WERI-Rb-1 (cell line): Measurements from ENCODE around the gene TOB2.

Experiments used
- DNase-seq: peaks from one replicate; pipeline ENCODE4 v3.0.0-alpha.2; 2020
- H3K27ac ChIP-seq: fragments of 250-450 bp; sonication (Bioruptor Pico); 2 replicates; pipeline ENCODE4 v1.5.1; 2020; ENCODE audit warnings: mild to moderate bottlenecking, moderate library complexity
- H3K27me3 ChIP-seq: fragments of 250-450 bp; sonication (Bioruptor Pico); 2 replicates; pipeline ENCODE4 v1.5.1; 2021; ENCODE audit warnings: mild to moderate bottlenecking, low read depth, moderate library complexity; ENCODE audit not compliant: insufficient read depth, severe bottlenecking
- H3K36me3 ChIP-seq: fragments of 250-450 bp; sonication (Bioruptor Pico); 2 replicates; pipeline ENCODE4 v1.5.1; 2020; ENCODE audit warnings: mild to moderate bottlenecking, moderate library complexity
- H3K4me3 ChIP-seq: 2 replicates; pipeline ENCODE4 v1.5.1; 2011; ENCODE audit warnings: low read depth, mild to moderate bottlenecking, control low read depth, low read length
- H3K9me3 ChIP-seq: fragments of 250-450 bp; sonication (Bioruptor Pico); 2 replicates; pipeline ENCODE4 v1.5.1; 2021; ENCODE audit warnings: mild to moderate bottlenecking, moderate library complexity; ENCODE audit not compliant: severe bottlenecking
- TF ChIP-seq, protein P1 (sequence below): IDR thresholded peaks from 2 replicates; pipeline ENCODE4 v1.5.1; 2011; ENCODE audit warnings: low read depth, mild to moderate bottlenecking, control low read depth, inconsistent platforms, low read length

TOB2 gene

DNA sequence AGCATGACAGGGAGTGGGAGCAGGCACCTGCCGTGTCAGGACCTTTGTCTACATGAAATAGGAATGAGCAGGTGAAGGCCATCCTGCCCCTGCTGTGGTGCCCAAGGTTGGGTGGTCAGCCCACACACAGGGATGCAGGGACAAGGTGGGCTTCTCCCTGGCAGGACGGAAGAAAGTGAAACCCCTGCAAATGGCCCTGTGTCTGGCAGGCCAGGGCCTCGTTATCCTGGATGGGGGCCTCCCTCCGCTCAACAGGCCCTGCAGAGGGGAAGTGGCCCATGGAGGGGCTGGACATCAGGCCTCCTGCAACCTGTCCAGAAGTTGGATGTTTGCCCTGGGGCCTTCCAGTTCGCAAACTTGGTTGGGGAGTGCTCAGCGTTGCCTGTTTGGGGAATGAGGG, 14.9 kb downstream of the TOB2 start:
- H3K9me3 ChIP-seq, result no peaks in the 10 kb centered on the region
- no peak for DNase-seq
- TF ChIP-seq, protein P1, sequence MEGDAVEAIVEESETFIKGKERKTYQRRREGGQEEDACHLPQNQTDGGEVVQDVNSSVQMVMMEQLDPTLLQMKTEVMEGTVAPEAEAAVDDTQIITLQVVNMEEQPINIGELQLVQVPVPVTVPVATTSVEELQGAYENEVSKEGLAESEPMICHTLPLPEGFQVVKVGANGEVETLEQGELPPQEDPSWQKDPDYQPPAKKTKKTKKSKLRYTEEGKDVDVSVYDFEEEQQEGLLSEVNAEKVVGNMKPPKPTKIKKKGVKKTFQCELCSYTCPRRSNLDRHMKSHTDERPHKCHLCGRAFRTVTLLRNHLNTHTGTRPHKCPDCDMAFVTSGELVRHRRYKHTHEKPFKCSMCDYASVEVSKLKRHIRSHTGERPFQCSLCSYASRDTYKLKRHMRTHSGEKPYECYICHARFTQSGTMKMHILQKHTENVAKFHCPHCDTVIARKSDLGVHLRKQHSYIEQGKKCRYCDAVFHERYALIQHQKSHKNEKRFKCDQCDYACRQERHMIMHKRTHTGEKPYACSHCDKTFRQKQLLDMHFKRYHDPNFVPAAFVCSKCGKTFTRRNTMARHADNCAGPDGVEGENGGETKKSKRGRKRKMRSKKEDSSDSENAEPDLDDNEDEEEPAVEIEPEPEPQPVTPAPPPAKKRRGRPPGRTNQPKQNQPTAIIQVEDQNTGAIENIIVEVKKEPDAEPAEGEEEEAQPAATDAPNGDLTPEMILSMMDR, result no peak
- H3K27me3 ChIP-seq, result no peaks in the 10 kb centered on the region
- peaks cover 31% of the 10 kb centered on the region for H3K36me3 ChIP-seq
- no peak overlapping the region for H3K27ac ChIP-seq
- H3K4me3 ChIP-seq, result no peak overlapping the region

GRCh38 chr22:41429951-41430332, 16.7 kb downstream of the TOB2 start:
- TF ChIP-seq, protein P1, result no peak
- Histone ChIP-seq H3K27me3 (no peaks in the 10 kb centered on the region), H3K9me3 (no peaks in the 10 kb centered on the region), H3K27ac (no peak overlapping the region), H3K36me3 (peaks cover 14% of the 10 kb centered on the region), H3K4me3 (no peak overlapping the region)
- DNase-seq, result no peak

- Histone ChIP-seq H3K9me3 (no peaks in the 10 kb centered on the region), H3K4me3 (no peak overlapping the region), H3K36me3 (peaks cover 11% of the 10 kb centered on the region), H3K27ac (no peak overlapping the region), H3K27me3 (no peaks in the 10 kb centered on the region)
- DNase-seq, result no peak
- TF ChIP-seq, protein P1, result no peak
These were observed 17.2 kb downstream of the TOB2 start for GRCh38 chr22:41429232-41429950.

DNA sequence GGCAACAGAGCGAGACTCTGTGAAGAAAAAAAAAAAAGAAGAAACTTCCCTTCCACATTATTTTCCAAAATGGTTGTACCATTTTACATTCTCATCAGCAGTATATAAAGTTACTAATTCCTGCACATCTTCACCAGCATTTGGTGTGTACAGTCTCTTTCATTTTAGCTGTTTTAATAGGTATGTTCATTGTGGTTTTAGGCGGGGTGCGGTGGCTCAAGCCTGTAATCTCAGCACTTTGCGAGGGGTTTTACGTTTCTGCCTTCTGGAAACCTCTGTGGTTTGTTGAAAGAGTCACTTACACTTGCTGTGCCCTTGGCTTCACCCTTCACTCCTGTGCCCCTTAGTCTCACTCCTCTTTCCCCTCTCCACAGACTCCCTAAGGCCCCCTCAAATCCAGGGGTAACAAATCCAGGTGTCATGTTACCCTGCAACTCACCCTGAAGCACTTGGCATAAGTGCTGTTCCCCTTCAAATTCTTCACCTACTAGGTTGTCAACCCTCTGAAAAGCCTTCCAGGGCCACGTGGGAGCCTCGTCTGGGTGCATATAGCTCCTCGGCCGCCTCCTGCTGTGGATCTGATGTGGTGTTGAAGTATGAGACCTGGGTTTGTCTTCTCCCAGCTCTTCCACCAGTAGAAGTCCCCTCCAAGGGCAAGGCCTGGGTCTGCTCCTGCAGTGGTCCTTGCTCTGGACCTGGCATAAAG, 20.8 kb downstream of the TOB2 start:
- DNase-seq, result no peak
- no peak overlapping the region for H3K27ac ChIP-seq

GRCh38 chr22:41418717-41419116, 27.9 kb downstream of the TOB2 start:
- no peak for DNase-seq
- Histone ChIP-seq H3K36me3 (no peaks in the 10 kb centered on the region), H3K4me3 (no peak overlapping the region), H3K27me3 (no peaks in the 10 kb centered on the region), H3K9me3 (no peaks in the 10 kb centered on the region), H3K27ac (no peak overlapping the region)
- TF ChIP-seq, protein P1, result no peak

More for the DNA sequence above, 20.8 kb downstream of the TOB2 start:
- no peaks in the 10 kb centered on the region for H3K9me3 ChIP-seq
- peaks cover 3% of the 10 kb centered on the region; the same call in 1 of the 2 replicates for H3K36me3 ChIP-seq
- TF ChIP-seq, protein P1, result no peak
- H3K27me3 ChIP-seq, result no peaks in the 10 kb centered on the region
- H3K4me3 ChIP-seq, result no peak overlapping the region
